GM12873 (cell line): ENCODE measurements around the gene DNAJC4.

Experiments used
- CTCF ChIP-seq: IDR thresholded peaks from 2 replicates; pipeline ENCODE4 v1.5.1; 2012; ENCODE audit warnings: low read depth, mild to moderate bottlenecking, moderate library complexity, low read length, control low read depth; ENCODE audit not compliant: insufficient read depth; ENCODE audit errors: missing control alignments

Gene DNAJC4

GRCh38 chr11:64186492-64187165, 43.7 kb upstream of the DNAJC4 start:
- TF ChIP-seq CTCF: no peak

- TF ChIP-seq CTCF: no peak
Observed at GRCh38 chr11:64192434-64192833, 37.9 kb upstream of the DNAJC4 start.

- no peak for TF ChIP-seq CTCF
Observed at GRCh38 chr11:64196626-64197025, 33.7 kb upstream of the DNAJC4 start.

GRCh38 chr11:64198511-64198910, 31.8 kb upstream of the DNAJC4 start:
- TF ChIP-seq CTCF: no peak

GRCh38 chr11:64201543-64201942, 28.8 kb upstream of the DNAJC4 start:
- TF ChIP-seq CTCF: no peak

- no peak for TF ChIP-seq CTCF
Observed at GRCh38 chr11:64202992-64203391, 27.4 kb upstream of the DNAJC4 start.

GRCh38 chr11:64203421-64204079, 26.8 kb upstream of the DNAJC4 start:
- TF ChIP-seq CTCF: no peak
